Keratinocyte (primary cell): ENCODE results near the gene TMEM134. TPM values are rescaled to one million over a fixed set of nuclear protein-coding genes. Genes with fewer than 3 reads are reported as not detected.

Source experiments
- DNase-seq: peaks from one replicate; pipeline ENCODE4 v3.0.0-alpha.2; 2011; ENCODE audit warnings: low read depth, missing footprints, low spot score
- FAIRE-seq: peaks from 2 replicates; lab custom pipeline; 2011; peaks lifted over from hg19 to GRCh38; lab: Jason Lieb, UNC
- H2AFZ ChIP-seq: 2 replicates; pipeline ENCODE4 v1.6.0; 2012; ENCODE audit warnings: low read length, control low read depth, inconsistent platforms; ENCODE audit not compliant: control insufficient read depth
- H3K27ac ChIP-seq: 2 replicates; pipeline ENCODE4 v1.5.1; 2011; ENCODE audit warnings: low read length; ENCODE audit not compliant: control insufficient read depth, insufficient read depth
- H3K27me3 ChIP-seq: 3 replicates; pipeline ENCODE4 v1.6.0; 2011; ENCODE audit warnings: low read length; ENCODE audit not compliant: control insufficient read depth, insufficient read depth; ENCODE audit errors: extremely low read depth
- H3K36me3 ChIP-seq, 2 experiments: 2 replicates in 1 of 2; 3 replicates in 1 of 2; pipeline ENCODE4 v1.5.1; 2011; ENCODE audit warnings: low read length in 2 of 2, mild to moderate bottlenecking in 1 of 2; ENCODE audit not compliant: control insufficient read depth in 2 of 2, insufficient read depth in 2 of 2; ENCODE audit errors: extremely low read depth in 1 of 2
- H3K4me1 ChIP-seq: 3 replicates; pipeline ENCODE4 v1.5.1; 2011; ENCODE audit warnings: low read length; ENCODE audit not compliant: control insufficient read depth, insufficient read depth; ENCODE audit errors: extremely low read depth
- H3K4me2 ChIP-seq: 3 replicates; pipeline ENCODE4 v1.6.0; 2011; ENCODE audit warnings: low read depth, low read length; ENCODE audit not compliant: control insufficient read depth, insufficient read depth; ENCODE audit errors: extremely low read depth
- H3K4me3 ChIP-seq, 3 experiments: fragments of 200-600 bp in 1 of 3; sonication (generic) in 1 of 3; 2 replicates in 2 of 3; 3 replicates in 1 of 3; pipeline ENCODE4 v1.5.1; 2011 to 2016; ENCODE audit warnings: low read length in 3 of 3, mild to moderate bottlenecking in 3 of 3, control low read depth in 2 of 3, inconsistent platforms in 1 of 3, low read depth in 1 of 3, mixed read lengths in 1 of 3, mixed run types in 1 of 3, moderate library complexity in 1 of 3; ENCODE audit not compliant: control insufficient read depth in 2 of 3, insufficient read depth in 2 of 3; ENCODE audit errors: extremely low read depth in 1 of 3
- H3K79me2 ChIP-seq: 2 replicates; pipeline ENCODE4 v1.6.0; 2012; ENCODE audit warnings: low read length; ENCODE audit not compliant: control insufficient read depth, insufficient read depth
- H3K9ac ChIP-seq: 3 replicates; pipeline ENCODE4 v1.6.0; 2011; ENCODE audit warnings: low read length; ENCODE audit not compliant: control insufficient read depth, insufficient read depth; ENCODE audit errors: extremely low read depth
- H3K9me1 ChIP-seq: 3 replicates; pipeline ENCODE4 v1.6.0; 2011; ENCODE audit warnings: low read length; ENCODE audit not compliant: control insufficient read depth, insufficient read depth; ENCODE audit errors: extremely low read depth
- H3K9me3 ChIP-seq: 2 replicates; pipeline ENCODE4 v1.5.1; 2012; ENCODE audit warnings: low read depth, low read length; ENCODE audit not compliant: control insufficient read depth
- H4K20me1 ChIP-seq: 3 replicates; pipeline ENCODE4 v1.6.0; 2011; ENCODE audit warnings: low read length; ENCODE audit not compliant: control insufficient read depth, insufficient read depth; ENCODE audit errors: extremely low read depth
- EZH2 ChIP-seq: IDR thresholded peaks from one replicate; pipeline ENCODE4 v1.6.1; 2012; ENCODE audit warnings: inconsistent platforms, mild to moderate bottlenecking, low read length, moderate library complexity
- dilution Hi-C: fragments of 300-500 bp; cut with MboI; formaldehyde crosslinking; loops from one replicate; pipeline ENCODE4 v1.7.0; 2020; ENCODE audit warnings: low sequenced_read_pairs; ENCODE audit not compliant: extremely low pct_ligation_motif_present
- polyA plus RNA-seq, 5 experiments: library from polyadenylated mRNA; depleted of rRNA in 3 of 5; stranded (reverse) in 3 of 5; stranded (forward) in 1 of 5; unstranded in 1 of 5; fragments of >200 nt; gene quantifications; 1 replicate in 1 of 5; 2 replicates in 3 of 5; 3 replicates in 1 of 5; pipeline versions ENCODE4 v1.2.1 to v1.2.3, GENCODE V29; 2011 to 2012; ENCODE audit warnings: missing spikeins in 2 of 5, low read depth in 1 of 5, low replicate concordance in 1 of 5
- TF ChIP-seq, protein P1 (sequence below), 3 experiments: IDR thresholded peaks in 1 of 3; conservative IDR thresholded peaks in 1 of 3; optimal IDR thresholded peaks in 1 of 3; 2 replicates in 2 of 3; 3 replicates in 1 of 3; pipeline versions ENCODE3 to v1.5.1; 2011; ENCODE audit warnings: low read length in 3 of 3, mild to moderate bottlenecking in 3 of 3, moderate library complexity in 2 of 3, control low read depth in 1 of 3, inconsistent platforms in 1 of 3; ENCODE audit not compliant: insufficient read depth in 2 of 3; ENCODE audit errors: extremely low read depth in 1 of 3

Gene TMEM134
- polyA plus RNA-seq, 1 donor (not counting 4 experiments of a cell fraction or from before 2014, with no cell fraction given) = 24.7 TPM

DNA sequence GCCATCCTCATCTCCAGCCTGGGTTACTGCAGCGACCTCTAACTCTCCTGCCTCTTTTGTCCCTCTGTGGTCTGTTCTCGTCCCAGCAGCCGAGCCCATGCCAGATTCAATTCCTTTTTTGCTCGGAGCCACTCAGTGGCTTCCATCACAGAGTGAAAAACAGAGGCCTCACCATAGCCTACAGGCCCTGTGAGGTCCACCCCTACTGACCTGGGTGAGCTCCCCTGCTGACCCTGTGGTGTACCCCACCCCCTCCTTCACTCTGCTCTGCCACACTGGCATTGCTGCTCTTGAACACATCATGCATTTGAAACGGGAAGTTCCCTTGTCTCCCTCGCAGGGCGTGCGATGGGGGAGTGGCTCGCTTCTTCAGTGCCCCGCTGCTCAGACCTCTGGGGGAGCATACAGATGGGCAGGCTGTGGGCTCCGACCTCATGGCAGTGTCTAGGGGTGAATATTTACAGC lies 15.8 kb upstream of the TMEM134 start:
- TF ChIP-seq, protein P1, sequence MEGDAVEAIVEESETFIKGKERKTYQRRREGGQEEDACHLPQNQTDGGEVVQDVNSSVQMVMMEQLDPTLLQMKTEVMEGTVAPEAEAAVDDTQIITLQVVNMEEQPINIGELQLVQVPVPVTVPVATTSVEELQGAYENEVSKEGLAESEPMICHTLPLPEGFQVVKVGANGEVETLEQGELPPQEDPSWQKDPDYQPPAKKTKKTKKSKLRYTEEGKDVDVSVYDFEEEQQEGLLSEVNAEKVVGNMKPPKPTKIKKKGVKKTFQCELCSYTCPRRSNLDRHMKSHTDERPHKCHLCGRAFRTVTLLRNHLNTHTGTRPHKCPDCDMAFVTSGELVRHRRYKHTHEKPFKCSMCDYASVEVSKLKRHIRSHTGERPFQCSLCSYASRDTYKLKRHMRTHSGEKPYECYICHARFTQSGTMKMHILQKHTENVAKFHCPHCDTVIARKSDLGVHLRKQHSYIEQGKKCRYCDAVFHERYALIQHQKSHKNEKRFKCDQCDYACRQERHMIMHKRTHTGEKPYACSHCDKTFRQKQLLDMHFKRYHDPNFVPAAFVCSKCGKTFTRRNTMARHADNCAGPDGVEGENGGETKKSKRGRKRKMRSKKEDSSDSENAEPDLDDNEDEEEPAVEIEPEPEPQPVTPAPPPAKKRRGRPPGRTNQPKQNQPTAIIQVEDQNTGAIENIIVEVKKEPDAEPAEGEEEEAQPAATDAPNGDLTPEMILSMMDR (optimal IDR thresholded peaks at IDR 0.05 in 1 of 3, IDR thresholded peaks at IDR 0.05 in 1 of 3, conservative IDR thresholded peaks at IDR 0.05 in 1 of 3; ENCODE audit: extremely low read depth in 1 of 3, insufficient read depth in 2 of 3, low read length in 3 of 3) = no peak
- TF ChIP-seq EZH2 = no peak
- Histone ChIP-seq H3K9me1 (no peaks in the 10 kb centered on the region), H3K9me3 (no peaks in the 10 kb centered on the region)

DNA sequence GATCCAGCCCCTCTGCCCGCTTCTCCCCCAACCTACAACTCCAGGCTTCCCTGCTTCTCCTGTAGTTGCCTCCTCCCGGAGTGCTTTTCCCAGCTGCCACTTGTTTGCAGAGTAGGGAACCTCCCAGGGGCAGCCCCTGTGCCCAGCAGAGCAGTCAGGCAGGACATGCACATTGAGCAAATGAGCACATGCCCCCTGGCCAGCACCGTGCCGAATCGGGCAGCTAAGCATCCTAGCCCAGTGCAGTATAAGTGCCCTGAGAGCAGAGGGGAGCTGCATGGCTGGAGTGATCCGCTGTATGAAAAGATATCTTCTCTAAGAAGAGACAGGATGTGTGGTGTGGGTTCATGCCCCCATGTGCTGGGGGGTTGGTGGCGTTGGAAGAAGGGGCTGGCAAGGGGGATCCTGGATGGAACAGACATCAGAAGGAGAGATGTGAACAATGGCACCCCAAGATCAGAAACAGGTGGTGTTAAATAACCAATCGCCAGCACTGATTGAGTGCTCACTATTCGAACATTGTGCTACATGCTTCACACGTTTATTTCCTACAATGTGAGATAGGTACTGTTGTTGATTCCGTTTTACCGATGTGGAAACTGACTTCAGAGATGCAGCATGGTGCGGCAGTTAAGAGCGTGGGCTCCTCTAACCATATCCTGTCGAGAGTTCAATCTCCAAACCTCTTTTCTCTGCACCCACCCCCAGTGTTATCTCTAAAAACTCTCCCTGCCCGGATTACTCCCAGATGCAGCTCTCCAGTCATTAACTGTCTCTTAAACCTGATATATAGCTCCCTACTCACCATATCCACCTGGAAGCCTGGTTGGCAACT lies 15.0 kb upstream of the TMEM134 start:
- dilution Hi-C loops = no loop called here
- DNase-seq (no peak), FAIRE-seq (no peak)
- Histone ChIP-seq H3K4me2 (peak overlapping the region; percentile 80), H2AFZ (no peak overlapping the region), H3K9ac (no peak overlapping the region), H3K4me1 (peaks cover 13% of the 10 kb centered on the region), H3K36me3 (peaks cover 4 to 8% of the 10 kb centered on the region in 2 experiments), H3K27me3 (no peaks in the 10 kb centered on the region), H3K4me3 (peak overlapping the region in 1 of 3 experiments; percentile 81), H4K20me1 (no peaks in the 10 kb centered on the region), H3K9me1 (no peaks in the 10 kb centered on the region), H3K79me2 (peaks cover 4% of the 10 kb centered on the region), H3K9me3 (no peaks in the 10 kb centered on the region), H3K27ac (no peak overlapping the region)
- TF ChIP-seq, protein P1 (optimal IDR thresholded peaks at IDR 0.05 in 1 of 3, IDR thresholded peaks at IDR 0.05 in 1 of 3, conservative IDR thresholded peaks at IDR 0.05 in 1 of 3; ENCODE audit: extremely low read depth in 1 of 3, insufficient read depth in 2 of 3, low read length in 3 of 3) = no peak
- no peak for TF ChIP-seq EZH2

More for the DNA sequence above, 15.8 kb upstream of the TMEM134 start:
- no peaks in the 10 kb centered on the region for H3K27me3 ChIP-seq
- H3K36me3 ChIP-seq = peaks cover 4 to 13% of the 10 kb centered on the region in 2 experiments
- H4K20me1 ChIP-seq = no peaks in the 10 kb centered on the region
- dilution Hi-C loops = no loop called here
- no peak for DNase-seq
- H2AFZ ChIP-seq = no peak overlapping the region
- H3K4me2 ChIP-seq = no peak overlapping the region
- H3K4me3 ChIP-seq = no peak overlapping the region
- FAIRE-seq = no peak
- no peak overlapping the region for H3K9ac ChIP-seq
- H3K79me2 ChIP-seq = peaks cover 4% of the 10 kb centered on the region
- no peak overlapping the region for H3K27ac ChIP-seq
- peaks cover 13% of the 10 kb centered on the region for H3K4me1 ChIP-seq
